CD4-positive, alpha-beta T cell (primary cell): ENCODE measurements around the gene CALHM2. TPM values are rescaled to one million over a fixed set of nuclear protein-coding genes. Genes with fewer than 3 reads are reported as not detected.

Experiments used
- ATAC-seq: fragments of 200-7000 bp; cut with Tn5 transposase; one replicate; pipeline ENCODE4 v1.10.0; 2022; ENCODE audit warnings: mild to moderate bottlenecking; ENCODE audit not compliant: poor library complexity
- CTCF ChIA-PET: fragments of 350-600 bp; sonication (Branson Sonifier 250); formaldehyde crosslinking; loops from one replicate; lab custom pipeline; 2021; ENCODE audit warnings: antibody characterized with exemption, inconsistent platforms; lab: Charles Lee
- POLR2A ChIA-PET: fragments of 350-600 bp; sonication (Branson Sonifier 250); formaldehyde crosslinking; loops from one replicate; lab custom pipeline; 2021; ENCODE audit warnings: antibody characterized with exemption, inconsistent platforms; lab: Charles Lee
- DNase-seq, 14 experiments: peaks; one replicate each; pipeline ENCODE4 v3.0.0-alpha.2; 2013 to 2020; ENCODE audit warnings: mixed read lengths in 2 of 14
- H3K27ac ChIP-seq, 2 donors: one replicate each; pipeline versions ENCODE4 v1.5.1 to v1.7.0; 2013; ENCODE audit warnings: low read length in 2 of 2, low read depth in 1 of 2, mild to moderate bottlenecking in 1 of 2
- H3K27me3 ChIP-seq, 2 experiments: 1 replicate in 1 of 2; 2 replicates in 1 of 2; pipeline versions ENCODE4 v1.6.1 to v1.7.0; 2013; ENCODE audit warnings: low read length in 2 of 2, control low read depth in 1 of 2, mild to moderate bottlenecking in 1 of 2, moderate library complexity in 1 of 2; ENCODE audit not compliant: insufficient read depth in 2 of 2, control insufficient read depth in 1 of 2
- H3K36me3 ChIP-seq: one replicate; pipeline ENCODE4 v1.6.1; 2013; ENCODE audit warnings: low read length, control low read depth; ENCODE audit not compliant: insufficient read depth
- H3K4me1 ChIP-seq: one replicate; pipeline ENCODE4 v1.6.1; 2013; ENCODE audit warnings: low read length, control low read depth; ENCODE audit not compliant: insufficient read depth
- H3K4me3 ChIP-seq: one replicate; pipeline ENCODE4 v1.5.1; 2013; ENCODE audit warnings: mild to moderate bottlenecking, low read length, moderate library complexity
- H3K9me3 ChIP-seq, 2 experiments: 1 replicate in 1 of 2; 2 replicates in 1 of 2; pipeline versions ENCODE4 v1.6.1 to v1.7.0; 2013; ENCODE audit warnings: low read length in 2 of 2, mild to moderate bottlenecking in 2 of 2, control low read depth in 1 of 2, moderate library complexity in 1 of 2; ENCODE audit not compliant: control insufficient read depth in 1 of 2, insufficient read depth in 1 of 2
- H3K27ac Mint-ChIP-seq: one replicate; pipeline ENCODE4 v1.8.0; 2020; ENCODE audit warnings: mixed read lengths
- H3K27me3 Mint-ChIP-seq: one replicate; pipeline ENCODE4 v1.8.0; 2021; ENCODE audit warnings: mixed read lengths
- H3K36me3 Mint-ChIP-seq: one replicate; pipeline ENCODE4 v1.8.0; 2021; ENCODE audit warnings: low read depth, mixed read lengths
- H3K4me1 Mint-ChIP-seq: one replicate; pipeline ENCODE4 v1.8.0; 2021; ENCODE audit warnings: low read depth, mixed read lengths
- H3K4me3 Mint-ChIP-seq: one replicate; pipeline ENCODE4 v1.8.0; 2020; ENCODE audit warnings: mild to moderate bottlenecking, mixed read lengths
- H3K9me3 Mint-ChIP-seq: one replicate; pipeline ENCODE4 v1.8.0; 2020; ENCODE audit warnings: mixed read lengths
- CTCF ChIP-seq: fragments of 200-600 bp; IDR thresholded peaks from one replicate; pipeline ENCODE4 v1.8.0; 2022; ENCODE audit warnings: antibody characterized with exemption, mild to moderate bottlenecking
- intact Hi-C, 2 experiments: fragments of 100-400 bp; cut with DNase I in 1 of 2; cut with micrococcal nuclease in 1 of 2; formaldehyde crosslinking; loops; one replicate each; pipeline versions ENCODE4 v1.15.1 to v1.9.0; 2023 to 2025; cut with DNase I, micrococcal nuclease
- total RNA-seq, 174 experiments: library from RNA in 2 of 174; stranded (reverse) in 2 of 174; gene quantifications; one replicate each; pipeline ENCODE4 v1.2.3 and lab custom pipeline; 2021 to 2026

CALHM2 gene
- total RNA-seq, 2 experiments from 2014 or later: 3.1 to 4.0 TPM

- Histone ChIP-seq H3K27me3 (no peaks in the 10 kb centered on the region), H3K4me3 (no peak overlapping the region), H3K9me3 (no peaks in the 10 kb centered on the region), H3K27ac (no peak overlapping the region), H3K36me3 (peaks cover 93% of the 10 kb centered on the region), H3K4me1 (peaks cover 2% of the 10 kb centered on the region)
- ATAC-seq (no peak), DNase-seq (no peak)
- no peak for TF ChIP-seq CTCF
- no peak overlapping the region for H3K4me3 Mint-ChIP-seq
- H3K9me3 Mint-ChIP-seq: no peaks in the 10 kb centered on the region
- H3K27ac Mint-ChIP-seq: peak overlapping the region; percentile 14
- ChIA-PET CTCF (no interaction called here), POLR2A (no interaction called here)
- H3K27me3 Mint-ChIP-seq: no peaks in the 10 kb centered on the region
- peaks cover 91% of the 10 kb centered on the region for H3K36me3 Mint-ChIP-seq
- H3K4me1 Mint-ChIP-seq: no peaks in the 10 kb centered on the region
- intact Hi-C loops: no loop called here
These were observed 11.0 kb downstream of the CALHM2 start for GRCh38 chr10:103441206-103441605.

GRCh38 chr10:103440416-103440815 lies 11.8 kb downstream of the CALHM2 start:
- ChIA-PET CTCF (no interaction called here), POLR2A (no interaction called here)
- H3K9me3 Mint-ChIP-seq: no peaks in the 10 kb centered on the region
- DNase-seq (no peak), ATAC-seq (no peak)
- H3K36me3 Mint-ChIP-seq: peaks cover 92% of the 10 kb centered on the region
- H3K27ac ChIP-seq: no peak overlapping the region
- H3K27me3 ChIP-seq: no peaks in the 10 kb centered on the region
- no peaks in the 10 kb centered on the region for H3K4me1 ChIP-seq
- intact Hi-C loops: no loop called here
- H3K4me1 Mint-ChIP-seq: no peaks in the 10 kb centered on the region
- H3K4me3 ChIP-seq: no peak overlapping the region
- no peaks in the 10 kb centered on the region for H3K27me3 Mint-ChIP-seq
- H3K36me3 ChIP-seq: peaks cover 90% of the 10 kb centered on the region
- no peak for TF ChIP-seq CTCF
- H3K9me3 ChIP-seq: no peaks in the 10 kb centered on the region
- H3K4me3 Mint-ChIP-seq: no peak overlapping the region
- peak overlapping the region; percentile 14 for H3K27ac Mint-ChIP-seq

GRCh38 chr10:103439776-103440175 lies 12.4 kb downstream of the CALHM2 start:
- no peak for ATAC-seq
- TF ChIP-seq CTCF: no peak
- Mint-ChIP-seq H3K9me3 (no peaks in the 10 kb centered on the region), H3K4me3 (no peak overlapping the region), H3K4me1 (no peaks in the 10 kb centered on the region), H3K36me3 (peaks cover 92% of the 10 kb centered on the region), H3K27me3 (no peaks in the 10 kb centered on the region), H3K27ac (no peak overlapping the region)
- Histone ChIP-seq H3K4me1 (no peaks in the 10 kb centered on the region), H3K4me3 (no peak overlapping the region), H3K27me3 (no peaks in the 10 kb centered on the region), H3K9me3 (no peaks in the 10 kb centered on the region), H3K27ac (no peak overlapping the region), H3K36me3 (peaks cover 87% of the 10 kb centered on the region)
- intact Hi-C loops: no loop called here
- ChIA-PET POLR2A (no interaction called here), CTCF (no interaction called here)
- no peak for DNase-seq
